Thyroid gland (tissue), 4 donors: ENCODE measurements around the gene ANKRD63. TPM values are rescaled to one million over a fixed set of nuclear protein-coding genes. Genes with fewer than 3 reads are reported as not detected.

Experiments
- DNase-seq, 2 donors: peaks; one replicate each; pipeline ENCODE4 v3.0.0-alpha.2; 2019
- H3K27ac ChIP-seq, 3 donors: fragments of 200-600 bp; sonication (generic); 1 replicate in 2 of 3; 2 replicates in 1 of 3; pipeline ENCODE4 v1.5.1; 2016 to 2019; ENCODE audit warnings: mild to moderate bottlenecking in 1 of 3, moderate library complexity in 1 of 3
- H3K27me3 ChIP-seq: fragments of 200-600 bp; sonication (generic); one replicate; pipeline ENCODE4 v1.5.1; 2019
- H3K36me3 ChIP-seq, 2 donors: fragments of 200-600 bp; sonication (generic); one replicate each; pipeline ENCODE4 v1.5.1; 2016 to 2019
- H3K4me1 ChIP-seq, 2 donors: fragments of 200-600 bp; sonication (generic); one replicate each; pipeline ENCODE4 v1.5.1; 2017 to 2019
- H3K4me3 ChIP-seq, 3 donors: fragments of 200-600 bp; sonication (generic); replicated peaks in 1 of 3; 1 replicate in 2 of 3; 2 replicates in 1 of 3; pipeline ENCODE4 v1.5.1; 2016; ENCODE audit warnings: mild to moderate bottlenecking in 1 of 3
- H3K9me3 ChIP-seq: fragments of 200-600 bp; sonication (generic); one replicate; pipeline ENCODE4 v1.5.1; 2017
- CTCF ChIP-seq, 6 experiments: fragments of 200-600 bp in 3 of 6; fragments of 450-650 bp in 3 of 6; sonication (generic) in 3 of 6; IDR thresholded peaks; one replicate each; pipeline ENCODE4 v1.5.1; 2016 to 2019; ENCODE audit warnings: antibody characterized with exemption in 6 of 6, mild to moderate bottlenecking in 2 of 6, inconsistent platforms in 1 of 6, moderate library complexity in 1 of 6
- POLR2A ChIP-seq, 2 donors: fragments of 450-650 bp; IDR thresholded peaks; one replicate each; pipeline ENCODE4 v1.6.1; 2017; ENCODE audit warnings: antibody characterized with exemption in 2 of 2, mild to moderate bottlenecking in 2 of 2, moderate library complexity in 1 of 2
- WGBS, 2 donors: methylation state at CpG; one replicate each; pipeline ENCODE4 v1.1.5; 2017; 5-methylcytosine and 5-hydroxymethylcytosine counted together
- intact Hi-C: fragments of 100-400 bp; cut with DNase I; formaldehyde crosslinking; loops from one replicate; pipeline ENCODE4 v1.15.1; 2023
- total RNA-seq, 4 donors: library from RNA; depleted of rRNA; stranded (reverse); fragments of >200 nt; gene quantifications; one replicate each; pipeline ENCODE4 v1.2.3, GENCODE V29; 2016

ANKRD63 gene
- total RNA-seq, 4 donors from 2014 or later = 2.1 TPM; not detected in 3

- DNase-seq = no peak
- no peak for TF ChIP-seq CTCF (IDR thresholded peaks at IDR 0.05)
- no peak for TF ChIP-seq POLR2A (IDR thresholded peaks at IDR 0.05)
- no peaks in the 10 kb centered on the region for H3K9me3 ChIP-seq
- H3K27me3 ChIP-seq = peaks cover 8% of the 10 kb centered on the region
- no peak overlapping the region for H3K4me3 ChIP-seq
- no peak overlapping the region for H3K27ac ChIP-seq
- intact Hi-C loops = loop anchor here (5.0 kb wide), 1 partner anchor 35 kb away; the partner anchor contains the start of gene INAFM2
- H3K4me1 ChIP-seq = peaks cover 17 to 30% of the 10 kb centered on the region in 2 donors
- 86 to 87% methylated on average over 3 of the region's 3 CpGs for WGBS, 2 donors
- H3K36me3 ChIP-seq = no peaks in the 10 kb centered on the region
Observed at GRCh38 chr15:40287505-40287904, 4.6 kb upstream of the ANKRD63 start.

- Histone ChIP-seq H3K27ac (no peak overlapping the region), H3K4me1 (peaks cover 23 to 38% of the 10 kb centered on the region in 2 donors), H3K36me3 (no peaks in the 10 kb centered on the region), H3K27me3 (peaks cover 8% of the 10 kb centered on the region), H3K4me3 (no peak overlapping the region), H3K9me3 (no peaks in the 10 kb centered on the region)
- WGBS, 2 donors = 89 to 100% methylated on average over 3 to 4 of the region's 7 CpGs
- no peak for DNase-seq
- intact Hi-C loops = loop anchor here (5.0 kb wide), 1 partner anchor 36 kb away; the partner anchor contains the start of gene INAFM2
- TF ChIP-seq POLR2A (IDR thresholded peaks at IDR 0.05) (no peak), CTCF (IDR thresholded peaks at IDR 0.05) (no peak)
Observed at GRCh38 chr15:40286794-40287193, 3.9 kb upstream of the ANKRD63 start.

GRCh38 chr15:40286061-40286532 lies 3.2 kb upstream of the ANKRD63 start:
- no peaks in the 10 kb centered on the region for H3K9me3 ChIP-seq
- peaks cover 8% of the 10 kb centered on the region for H3K27me3 ChIP-seq
- DNase-seq = no peak
- WGBS, 2 donors = 92 to 95% methylated on average over 7 of the region's 7 CpGs
- TF ChIP-seq POLR2A (IDR thresholded peaks at IDR 0.05) (no peak), CTCF (IDR thresholded peaks at IDR 0.05) (no peak)
- intact Hi-C loops = loop anchor here (5.0 kb wide), 1 partner anchor 36 kb away; the partner anchor contains the start of gene INAFM2
- no peaks in the 10 kb centered on the region for H3K36me3 ChIP-seq
- no peak overlapping the region for H3K4me3 ChIP-seq
- no peak overlapping the region for H3K27ac ChIP-seq
- peaks cover 19 to 38% of the 10 kb centered on the region in 2 donors for H3K4me1 ChIP-seq

GRCh38 chr15:40285554-40286011 lies 2.7 kb upstream of the ANKRD63 start:
- peaks cover 15 to 33% of the 10 kb centered on the region in 2 donors for H3K4me1 ChIP-seq
- peaks cover 12% of the 10 kb centered on the region for H3K27me3 ChIP-seq
- no peaks in the 10 kb centered on the region for H3K9me3 ChIP-seq
- no peak overlapping the region for H3K27ac ChIP-seq
- intact Hi-C loops = loop anchor here (5.0 kb wide), 1 partner anchor 37 kb away; the partner anchor contains the start of gene INAFM2
- DNase-seq = no peak
- 57 to 62% methylated on average over 1 of the region's 1 CpG for WGBS, 2 donors
- no peak overlapping the region for H3K4me3 ChIP-seq
- TF ChIP-seq CTCF (IDR thresholded peaks at IDR 0.05) = no peak
- TF ChIP-seq POLR2A (IDR thresholded peaks at IDR 0.05) = no peak
- H3K36me3 ChIP-seq = no peaks in the 10 kb centered on the region

- no peaks in the 10 kb centered on the region for H3K9me3 ChIP-seq
- no peak for DNase-seq
- no peaks in the 10 kb centered on the region for H3K36me3 ChIP-seq
- 91% methylated on average over 4 of the region's 4 CpGs for whole genome bisulfite sequencing, 2 donors
- H3K4me1 ChIP-seq = peaks cover 15 to 31% of the 10 kb centered on the region in 2 donors
- no peak overlapping the region for H3K4me3 ChIP-seq
- TF ChIP-seq POLR2A (IDR thresholded peaks at IDR 0.05) = no peak
- TF ChIP-seq CTCF (IDR thresholded peaks at IDR 0.05) = no peak
- intact Hi-C loops = loop anchor here (5.0 kb wide), 1 partner anchor 37 kb away; the partner anchor contains the start of gene INAFM2
- peaks cover 15% of the 10 kb centered on the region for H3K27me3 ChIP-seq
- no peak overlapping the region for H3K27ac ChIP-seq
Observed at GRCh38 chr15:40285151-40285550, 2.3 kb upstream of the ANKRD63 start.
